ENCODE measurements around the gene ETS2. TPM values are rescaled to one million over a fixed set of nuclear protein-coding genes. Genes with fewer than 3 reads are reported as not detected.
"Not testable (repeated sequence)": the region's sequence is repeated elsewhere in the genome, so short reads cannot be mapped to it uniquely, and the experiment has no call there.

ETS2 gene
- total and polyA plus RNA-seq, 2 experiments from 2014 or later, result 19.5 to 36.8 TPM

DNA sequence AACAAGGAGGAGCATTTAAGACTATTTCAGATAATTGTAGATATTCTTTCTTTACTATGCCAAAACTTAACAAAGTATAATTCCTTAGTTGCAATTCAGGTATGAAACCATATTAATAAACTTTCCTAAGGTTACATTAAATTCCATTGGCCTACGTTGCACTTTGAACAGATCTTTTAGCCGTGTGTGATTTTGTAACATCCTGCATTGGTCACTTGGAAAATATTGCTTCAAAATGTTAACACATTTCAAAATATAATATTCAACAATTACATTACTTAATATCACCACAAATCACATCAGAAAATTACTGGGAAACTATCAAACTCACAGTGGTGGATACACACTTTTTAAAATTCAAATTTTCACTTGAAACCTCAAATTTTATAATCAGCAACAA lies 20.2 kb downstream of the ETS2 start (continued):
- TF ChIP-seq, protein P1, sequence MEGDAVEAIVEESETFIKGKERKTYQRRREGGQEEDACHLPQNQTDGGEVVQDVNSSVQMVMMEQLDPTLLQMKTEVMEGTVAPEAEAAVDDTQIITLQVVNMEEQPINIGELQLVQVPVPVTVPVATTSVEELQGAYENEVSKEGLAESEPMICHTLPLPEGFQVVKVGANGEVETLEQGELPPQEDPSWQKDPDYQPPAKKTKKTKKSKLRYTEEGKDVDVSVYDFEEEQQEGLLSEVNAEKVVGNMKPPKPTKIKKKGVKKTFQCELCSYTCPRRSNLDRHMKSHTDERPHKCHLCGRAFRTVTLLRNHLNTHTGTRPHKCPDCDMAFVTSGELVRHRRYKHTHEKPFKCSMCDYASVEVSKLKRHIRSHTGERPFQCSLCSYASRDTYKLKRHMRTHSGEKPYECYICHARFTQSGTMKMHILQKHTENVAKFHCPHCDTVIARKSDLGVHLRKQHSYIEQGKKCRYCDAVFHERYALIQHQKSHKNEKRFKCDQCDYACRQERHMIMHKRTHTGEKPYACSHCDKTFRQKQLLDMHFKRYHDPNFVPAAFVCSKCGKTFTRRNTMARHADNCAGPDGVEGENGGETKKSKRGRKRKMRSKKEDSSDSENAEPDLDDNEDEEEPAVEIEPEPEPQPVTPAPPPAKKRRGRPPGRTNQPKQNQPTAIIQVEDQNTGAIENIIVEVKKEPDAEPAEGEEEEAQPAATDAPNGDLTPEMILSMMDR (conservative IDR thresholded peaks at IDR 0.05; ENCODE audit: low read depth in 2 of 2), result no peak
- TF ChIP-seq ZNF114 (CRISPR knock-in tag; IDR thresholded peaks at IDR 0.05) (no peak), NANOG (IDR thresholded peaks at IDR 0.05; ENCODE audit: borderline replicate concordance) (no peak)

DNA sequence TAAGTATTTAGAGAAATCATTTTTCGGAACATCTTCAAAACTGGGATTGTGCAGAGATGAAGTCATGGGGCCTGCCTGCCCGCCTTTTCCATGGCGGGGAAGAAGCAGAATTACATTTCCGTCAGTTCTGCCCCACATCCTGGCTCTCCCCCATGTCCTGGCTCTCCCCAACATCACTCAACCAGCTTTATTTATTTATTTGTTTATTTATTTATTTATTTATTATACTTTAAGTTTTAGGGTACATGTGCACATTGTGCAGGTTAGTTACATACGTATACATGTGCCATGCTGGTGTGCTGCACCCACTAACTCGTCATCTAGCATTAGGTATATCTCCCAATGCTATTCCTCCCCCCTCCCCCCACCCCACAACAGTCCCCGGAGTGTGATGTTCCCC lies 22.4 kb downstream of the ETS2 start:
- H3K27ac Mint-ChIP-seq; H3K27me3 Mint-ChIP-seq (ENCODE audit: insufficient read depth, low read depth, poor library complexity); H3K9me3 Mint-ChIP-seq; DNase-seq (ENCODE audit: low spot score); H3F3A ChIP-seq (replicated peaks; ENCODE audit: low read depth); H3K27me3 ChIP-seq (ENCODE audit: insufficient read depth); H3K4me3 ChIP-seq; H3K4me1 ChIP-seq (ENCODE audit: insufficient read depth); H3K9me2 ChIP-seq (ENCODE audit: insufficient read depth); H3K27ac ChIP-seq (ENCODE audit: low read depth); H4K20me1 ChIP-seq (replicated peaks; ENCODE audit: insufficient read depth); H2AFZ ChIP-seq; H3K79me2 ChIP-seq (replicated peaks; ENCODE audit: insufficient read depth); H3K4me1 Mint-ChIP-seq; H3K4me3 Mint-ChIP-seq; H3K4me2 ChIP-seq; ATAC-seq: not testable (repeated sequence)
- peaks cover 14% of the 10 kb centered on the region; the same call in 1 of the 2 replicates for H3K36me3 ChIP-seq (ENCODE audit: insufficient read depth)
- H3K36me3 Mint-ChIP-seq (ENCODE audit: low read depth), result peaks cover 24% of the 10 kb centered on the region

DNA sequence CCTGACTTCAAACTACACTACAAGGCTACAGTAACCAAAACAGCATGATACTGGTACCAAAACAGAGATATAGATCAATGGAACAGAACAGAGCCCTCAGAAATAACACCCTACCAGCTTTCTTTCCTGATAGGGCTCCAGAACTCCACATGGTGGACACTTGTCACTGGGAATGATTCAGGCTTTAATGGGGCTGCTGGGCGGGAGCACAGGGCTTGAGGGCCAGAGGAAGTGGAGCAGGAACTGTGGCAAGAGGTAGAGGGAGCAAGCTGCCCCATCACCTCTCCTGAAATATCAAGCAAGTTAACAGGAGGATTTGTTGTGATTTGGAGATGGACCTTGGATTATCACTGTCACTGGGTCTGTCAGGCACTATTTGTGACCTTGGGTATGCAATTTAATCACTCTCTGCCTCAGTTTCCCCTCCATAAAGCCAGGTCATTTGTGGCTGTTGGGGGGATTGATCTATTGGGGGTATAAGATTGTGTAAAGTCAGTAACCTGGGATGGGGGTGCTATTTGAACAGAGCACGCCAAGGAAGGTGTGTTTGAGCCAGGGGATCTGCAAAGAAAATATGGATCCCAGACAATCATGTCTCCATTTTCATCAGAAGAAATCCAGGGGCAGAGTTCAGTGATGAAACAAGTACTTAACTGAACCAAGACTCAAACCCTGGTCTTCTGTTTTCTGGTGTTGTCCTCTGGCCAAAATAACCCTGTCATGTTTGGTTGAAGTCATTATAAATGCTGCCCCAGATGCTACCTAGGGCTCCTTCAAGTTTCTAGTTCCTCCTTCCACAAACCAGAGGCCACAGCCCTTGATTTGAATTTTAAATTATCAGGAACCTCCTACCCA lies 25.2 kb downstream of the ETS2 start:
- no peak overlapping the region for H3K4me3 Mint-ChIP-seq
- H3K9me3 Mint-ChIP-seq, result peaks cover 2% of the 10 kb centered on the region; the same call in 1 of the 3 replicates
- no peak overlapping the region for H3K27ac ChIP-seq (ENCODE audit: low read depth)
- no peaks in the 10 kb centered on the region for H3F3A ChIP-seq (replicated peaks; ENCODE audit: low read depth)
- H3K36me3 ChIP-seq (ENCODE audit: insufficient read depth), result no peaks in the 10 kb centered on the region
- H3K27me3 ChIP-seq (ENCODE audit: insufficient read depth), result no peaks in the 10 kb centered on the region
- peaks cover 3% of the 10 kb centered on the region; the same call in 1 of the 3 replicates for H3K36me3 Mint-ChIP-seq (ENCODE audit: low read depth)
- H4K20me1 ChIP-seq (replicated peaks; ENCODE audit: insufficient read depth), result no peaks in the 10 kb centered on the region
- H3K79me2 ChIP-seq (replicated peaks; ENCODE audit: insufficient read depth), result no peaks in the 10 kb centered on the region
- H3K27ac Mint-ChIP-seq, result no peak overlapping the region
- H3K4me1 ChIP-seq (ENCODE audit: insufficient read depth), result no peaks in the 10 kb centered on the region
- H3K4me1 Mint-ChIP-seq, result peaks cover 3% of the 10 kb centered on the region; the same call in 1 of the 3 replicates
- no peaks in the 10 kb centered on the region for H3K27me3 Mint-ChIP-seq (ENCODE audit: insufficient read depth, low read depth, poor library complexity)
- no peak overlapping the region for H3K4me3 ChIP-seq
- no peak for DNase-seq (ENCODE audit: low spot score)
- TF ChIP-seq EZH2 (IDR thresholded peaks at IDR 0.05; ENCODE audit: low read depth, unreplicated experiment), result no peak
- TF ChIP-seq, protein P2, sequence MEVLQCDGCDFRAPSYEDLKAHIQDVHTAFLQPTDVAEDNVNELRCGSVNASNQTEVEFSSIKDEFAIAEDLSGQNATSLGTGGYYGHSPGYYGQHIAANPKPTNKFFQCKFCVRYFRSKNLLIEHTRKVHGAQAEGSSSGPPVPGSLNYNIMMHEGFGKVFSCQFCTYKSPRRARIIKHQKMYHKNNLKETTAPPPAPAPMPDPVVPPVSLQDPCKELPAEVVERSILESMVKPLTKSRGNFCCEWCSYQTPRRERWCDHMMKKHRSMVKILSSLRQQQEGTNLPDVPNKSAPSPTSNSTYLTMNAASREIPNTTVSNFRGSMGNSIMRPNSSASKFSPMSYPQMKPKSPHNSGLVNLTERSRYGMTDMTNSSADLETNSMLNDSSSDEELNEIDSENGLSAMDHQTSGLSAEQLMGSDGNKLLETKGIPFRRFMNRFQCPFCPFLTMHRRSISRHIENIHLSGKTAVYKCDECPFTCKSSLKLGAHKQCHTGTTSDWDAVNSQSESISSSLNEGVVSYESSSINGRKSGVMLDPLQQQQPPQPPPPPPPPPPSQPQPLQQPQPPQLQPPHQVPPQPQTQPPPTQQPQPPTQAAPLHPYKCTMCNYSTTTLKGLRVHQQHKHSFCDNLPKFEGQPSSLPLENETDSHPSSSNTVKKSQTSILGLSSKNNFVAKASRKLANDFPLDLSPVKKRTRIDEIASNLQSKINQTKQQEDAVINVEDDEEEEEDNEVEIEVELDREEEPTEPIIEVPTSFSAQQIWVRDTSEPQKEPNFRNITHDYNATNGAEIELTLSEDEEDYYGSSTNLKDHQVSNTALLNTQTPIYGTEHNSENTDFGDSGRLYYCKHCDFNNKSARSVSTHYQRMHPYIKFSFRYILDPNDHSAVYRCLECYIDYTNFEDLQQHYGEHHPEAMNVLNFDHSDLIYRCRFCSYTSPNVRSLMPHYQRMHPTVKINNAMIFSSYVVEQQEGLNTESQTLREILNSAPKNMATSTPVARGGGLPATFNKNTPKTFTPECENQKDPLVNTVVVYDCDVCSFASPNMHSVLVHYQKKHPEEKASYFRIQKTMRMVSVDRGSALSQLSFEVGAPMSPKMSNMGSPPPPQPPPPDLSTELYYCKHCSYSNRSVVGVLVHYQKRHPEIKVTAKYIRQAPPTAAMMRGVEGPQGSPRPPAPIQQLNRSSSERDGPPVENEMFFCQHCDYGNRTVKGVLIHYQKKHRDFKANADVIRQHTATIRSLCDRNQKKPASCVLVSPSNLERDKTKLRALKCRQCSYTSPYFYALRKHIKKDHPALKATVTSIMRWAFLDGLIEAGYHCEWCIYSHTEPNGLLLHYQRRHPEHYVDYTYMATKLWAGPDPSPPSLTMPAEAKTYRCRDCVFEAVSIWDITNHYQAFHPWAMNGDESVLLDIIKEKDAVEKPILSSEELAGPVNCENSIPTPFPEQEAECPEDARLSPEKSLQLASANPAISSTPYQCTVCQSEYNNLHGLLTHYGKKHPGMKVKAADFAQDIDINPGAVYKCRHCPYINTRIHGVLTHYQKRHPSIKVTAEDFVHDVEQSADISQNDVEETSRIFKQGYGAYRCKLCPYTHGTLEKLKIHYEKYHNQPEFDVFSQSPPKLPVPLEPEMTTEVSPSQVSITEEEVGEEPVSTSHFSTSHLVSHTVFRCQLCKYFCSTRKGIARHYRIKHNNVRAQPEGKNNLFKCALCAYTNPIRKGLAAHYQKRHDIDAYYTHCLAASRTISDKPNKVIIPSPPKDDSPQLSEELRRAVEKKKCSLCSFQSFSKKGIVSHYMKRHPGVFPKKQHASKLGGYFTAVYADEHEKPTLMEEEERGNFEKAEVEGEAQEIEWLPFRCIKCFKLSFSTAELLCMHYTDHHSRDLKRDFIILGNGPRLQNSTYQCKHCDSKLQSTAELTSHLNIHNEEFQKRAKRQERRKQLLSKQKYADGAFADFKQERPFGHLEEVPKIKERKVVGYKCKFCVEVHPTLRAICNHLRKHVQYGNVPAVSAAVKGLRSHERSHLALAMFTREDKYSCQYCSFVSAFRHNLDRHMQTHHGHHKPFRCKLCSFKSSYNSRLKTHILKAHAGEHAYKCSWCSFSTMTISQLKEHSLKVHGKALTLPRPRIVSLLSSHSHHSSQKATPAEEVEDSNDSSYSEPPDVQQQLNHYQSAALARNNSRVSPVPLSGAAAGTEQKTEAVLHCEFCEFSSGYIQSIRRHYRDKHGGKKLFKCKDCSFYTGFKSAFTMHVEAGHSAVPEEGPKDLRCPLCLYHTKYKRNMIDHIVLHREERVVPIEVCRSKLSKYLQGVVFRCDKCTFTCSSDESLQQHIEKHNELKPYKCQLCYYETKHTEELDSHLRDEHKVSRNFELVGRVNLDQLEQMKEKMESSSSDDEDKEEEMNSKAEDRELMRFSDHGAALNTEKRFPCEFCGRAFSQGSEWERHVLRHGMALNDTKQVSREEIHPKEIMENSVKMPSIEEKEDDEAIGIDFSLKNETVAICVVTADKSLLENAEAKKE (CRISPR knock-in tag; IDR thresholded peaks at IDR 0.05), result no peak
- no peak for TF ChIP-seq STAT1 (IDR thresholded peaks at IDR 0.05; ENCODE audit: unreplicated experiment)
- TF ChIP-seq, protein P1 (conservative IDR thresholded peaks at IDR 0.05; ENCODE audit: low read depth in 2 of 2), result no peak
- H2AFZ ChIP-seq, result 0 out of 2 replicates have a peak overlapping the region, but pooled peaks have one; percentile 38
- no peak overlapping the region for H3K4me2 ChIP-seq
- no peak for ATAC-seq
- no peaks in the 10 kb centered on the region for H3K9me2 ChIP-seq (ENCODE audit: insufficient read depth)

All from GM23338 (cell line).